Heart left ventricle (tissue), 16 donors: ENCODE results near the gene SMAD5. TPM values are rescaled to one million over a fixed set of nuclear protein-coding genes. Genes with fewer than 3 reads are reported as not detected.

Source experiments
- ATAC-seq, 4 donors: fragments of 200-7000 bp; cut with Tn5 transposase; one replicate each; pipeline ENCODE4 v1.9.1; 2020 to 2022; ENCODE audit warnings: moderate library complexity in 4 of 4, mild to moderate bottlenecking in 3 of 4, moderate number of reproducible peaks in 1 of 4
- DNase-seq, 5 donors: peaks; one replicate each; pipeline ENCODE4 v3.0.0-alpha.2; 2020
- H3K27ac ChIP-seq, 12 donors: fragments of 200-600 bp; sonication (generic) in 4 of 12; one replicate each; pipeline versions ENCODE4 v1.5.0 to v1.8.0; 2016 to 2022; ENCODE audit warnings: mild to moderate bottlenecking in 2 of 12
- H3K27me3 ChIP-seq, 9 donors: fragments of 200-600 bp; sonication (generic) in 2 of 9; one replicate each; pipeline versions ENCODE4 v1.5.1 to v1.8.0; 2016 to 2022; ENCODE audit warnings: mild to moderate bottlenecking in 3 of 9
- H3K36me3 ChIP-seq, 9 donors: fragments of 200-600 bp; sonication (generic) in 2 of 9; one replicate each; pipeline versions ENCODE4 v1.5.0 to v1.8.0; 2018 to 2022; ENCODE audit warnings: mild to moderate bottlenecking in 2 of 9
- H3K4me1 ChIP-seq, 12 donors: fragments of 200-600 bp; sonication (generic) in 4 of 12; one replicate each; pipeline versions ENCODE4 v1.5.0 to v1.8.0; 2016 to 2022; ENCODE audit warnings: mild to moderate bottlenecking in 3 of 12
- H3K4me3 ChIP-seq, 12 donors: fragments of 200-600 bp; sonication (generic) in 4 of 12; one replicate each; pipeline versions ENCODE4 v1.5.0 to v1.8.0; 2017 to 2022; ENCODE audit warnings: mild to moderate bottlenecking in 9 of 12, moderate library complexity in 4 of 12
- H3K9me3 ChIP-seq, 12 donors: fragments of 200-600 bp; sonication (generic) in 4 of 12; one replicate each; pipeline versions ENCODE4 v1.5.0 to v1.8.0; 2016 to 2022; ENCODE audit warnings: mild to moderate bottlenecking in 1 of 12
- CTCF ChIP-seq, 12 donors: fragments of 200-600 bp; sonication (generic) in 4 of 12; IDR thresholded peaks; one replicate each; pipeline versions ENCODE4 v1.5.0 to v1.8.0; 2018 to 2022; ENCODE audit warnings: antibody characterized with exemption in 12 of 12, mild to moderate bottlenecking in 5 of 12
- POLR2A ChIP-seq, 2 donors: fragments of 450-650 bp; IDR thresholded peaks; one replicate each; pipeline ENCODE4 v1.6.1; 2017; ENCODE audit warnings: antibody characterized with exemption in 2 of 2, mild to moderate bottlenecking in 2 of 2, moderate library complexity in 2 of 2
- WGBS, 4 donors: extraction: QIAGEN DNeasy Blood & Tissue Kit in 2 of 4; methylation state at CpG; one replicate each; pipeline versions ENCODE4 v1.1.5 to v1.1.7; 2013 to 2018; 5-methylcytosine and 5-hydroxymethylcytosine counted together
- intact Hi-C, 10 donors: fragments of 100-400 bp; cut with DNase I; formaldehyde crosslinking; loops; one replicate each; pipeline versions ENCODE4 v1.11.1 to v1.14.2; 2022
- polyA plus RNA-seq, 2 donors: library from polyadenylated mRNA; stranded (reverse); fragments of 200-250 nt; gene quantifications; one replicate each; pipeline ENCODE4 v1.2.3, GENCODE V29; 2013
- total RNA-seq, 9 donors: library from RNA; depleted of rRNA in 2 of 9; stranded (reverse); fragments of >200 nt in 2 of 9; fragmentation: NEBNext Ultra II Directional in 3 of 9; extraction: Animal tissue kit (Norgen Biotek cat#: 25700) in 3 of 9; gene quantifications; one replicate each; pipeline versions ENCODE4 v1.1.0 to v1.2.4, GENCODE V29; 2016 to 2023
- donor health status: ischemic (EF 13 %, LVEDD 7.1; RV severe dilation, severe dysfunction).
- donor health status: healthy with polysubstance abuse.
- donor health status: DM: no; HTN: yes; CAD: no.
- donor health status: DM: no; HTN: no; CAD: no.
- donor health status: ischemic (EF 25% LVEDD 6.9; RV normal size, moderate dysfunction).
- donor health status: ischemic (EF 25% LVEDD 5.7; RV mildly dilated, moderate dysfunction).
- donor health status: healthy.
- donor health status: DM: yes; HTN: yes; CAD: no.
- donor health status: ischemic (EF 35%, LVEDD 5.7; RV mildly dilated, moderate dysfunction).
- donor health status: nonischemic (EF 11% LVEDD 7.7; RV severe dilation, severe dysfunction).
- donor health status: DM: yes; HTN: yes; CAD: no.
- donor health status: PGD.
- donor health status: ischemic (EF 29% LVEDD 5.4; RV normal size, mild dysfunction).
- donor health status: nonischemic (EF 23%, LVEDD 6.1; RV moderate dilation, normal function).

SMAD5 gene
- total and polyA plus RNA-seq, 11 donors = 6.9 to 53.3 (median 35.7) TPM

DNA sequence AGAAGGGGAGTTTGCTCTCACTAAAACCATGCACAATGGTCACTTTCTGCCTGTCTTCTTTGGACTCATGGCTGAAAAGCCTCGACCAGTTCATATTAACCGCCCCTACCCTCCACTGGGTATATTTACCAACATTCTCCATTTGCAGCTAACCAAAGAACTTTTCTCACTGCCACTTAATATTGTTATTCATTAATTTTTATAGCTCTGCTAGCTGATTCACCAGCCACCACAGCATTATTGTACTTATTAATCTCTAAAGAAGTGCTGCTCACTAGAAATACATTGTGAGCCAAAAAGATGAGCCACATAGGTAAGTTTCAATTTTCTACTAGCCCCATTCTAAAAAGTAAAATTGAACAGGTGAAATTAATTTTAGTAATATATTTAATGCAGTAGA is 93.8 kb downstream of the SMAD5 start:
- intact Hi-C loops = no loop called here
- 66 to 84% (median 82%) methylated on average over 2 of the region's 2 CpGs for WGBS, 4 donors
- H3K27me3 ChIP-seq = peaks cover 0 to 58% (median 11%) of the 10 kb centered on the region in 9 donors
- H3K4me1 ChIP-seq = no peaks in the 10 kb centered on the region
- no peak for ATAC-seq
- no peak overlapping the region for H3K27ac ChIP-seq
- TF ChIP-seq POLR2A (IDR thresholded peaks at IDR 0.05) (no peak), CTCF (IDR thresholded peaks at IDR 0.05) (no peak)
- DNase-seq = no peak
- H3K4me3 ChIP-seq = no peak overlapping the region
- peaks cover 0 to 5% (median 0%) of the 10 kb centered on the region in 12 donors for H3K9me3 ChIP-seq
- no peaks in the 10 kb centered on the region for H3K36me3 ChIP-seq

GRCh38 chr5:136228136-136228757 is 95.6 kb downstream of the SMAD5 start:
- WGBS, 4 donors = 27 to 36% (median 33%) methylated on average over 7 of the region's 7 CpGs
- no peaks in the 10 kb centered on the region for H3K36me3 ChIP-seq
- intact Hi-C loops = no loop called here
- no peak for DNase-seq
- no peak overlapping the region for H3K27ac ChIP-seq
- no peak for ATAC-seq
- no peak overlapping the region for H3K4me3 ChIP-seq
- TF ChIP-seq POLR2A (IDR thresholded peaks at IDR 0.05) (no peak), CTCF (IDR thresholded peaks at IDR 0.05) (no peak)
- H3K9me3 ChIP-seq = no peaks in the 10 kb centered on the region
- no peaks in the 10 kb centered on the region for H3K4me1 ChIP-seq
- peaks cover 0 to 61% (median 11%) of the 10 kb centered on the region in 9 donors for H3K27me3 ChIP-seq

GRCh38 chr5:136230176-136230575 is 97.5 kb downstream of the SMAD5 start:
- no peaks in the 10 kb centered on the region for H3K9me3 ChIP-seq
- peaks cover 0 to 45% (median 5%) of the 10 kb centered on the region in 9 donors for H3K27me3 ChIP-seq
- no peaks in the 10 kb centered on the region for H3K4me1 ChIP-seq
- no peaks in the 10 kb centered on the region for H3K36me3 ChIP-seq
- no peak overlapping the region for H3K4me3 ChIP-seq
- H3K27ac ChIP-seq = no peak overlapping the region
- no peak for ATAC-seq
- intact Hi-C loops = no loop called here
- no peak for DNase-seq
- whole genome bisulfite sequencing, 4 donors = 21 to 34% (median 33%) methylated on average over 1 of the region's 1 CpG
- no peak for TF ChIP-seq POLR2A (IDR thresholded peaks at IDR 0.05)

GRCh38 chr5:136232316-136232715 is 99.7 kb downstream of the SMAD5 start:
- no peaks in the 10 kb centered on the region for H3K36me3 ChIP-seq
- DNase-seq (no peak), ATAC-seq (no peak)
- H3K27ac ChIP-seq = no peak overlapping the region
- TF ChIP-seq POLR2A (IDR thresholded peaks at IDR 0.05) = no peak
- no peak for TF ChIP-seq CTCF (IDR thresholded peaks at IDR 0.05)
- no peaks in the 10 kb centered on the region for H3K4me1 ChIP-seq
- H3K4me3 ChIP-seq = no peak overlapping the region
- intact Hi-C loops = no loop called here
- H3K27me3 ChIP-seq = peaks cover 0 to 30% (median 3%) of the 10 kb centered on the region in 9 donors
- 84 to 88% (median 85%) methylated on average over 6 of the region's 6 CpGs for WGBS, 4 donors
- H3K9me3 ChIP-seq = no peaks in the 10 kb centered on the region

Other genes starting within 250 kb of the SMAD5 start
- gene IL9, start 237.0 kb upstream of the SMAD5 start, total RNA-seq = not detected
- gene IL9, start 237.0 kb upstream of the SMAD5 start, polyA plus RNA-seq = not detected
- not detected for gene LECT2, start 177.9 kb upstream of the SMAD5 start, total RNA-seq
- not detected for gene LECT2, start 177.9 kb upstream of the SMAD5 start, polyA plus RNA-seq
- gene TGFBI, start 103.9 kb upstream of the SMAD5 start, total RNA-seq = 100 to 1,000 TPM in 2 of 9 donors, 10 to 100 TPM in 7; 31.8 to 206 (median 42.9) TPM
- gene TGFBI, start 103.9 kb upstream of the SMAD5 start, polyA plus RNA-seq = 10 to 100 TPM; 50.0 to 64.2 TPM
- gene SMIM32, start 60.3 kb downstream of the SMAD5 start, total RNA-seq = not detected
- gene SMIM32, start 60.3 kb downstream of the SMAD5 start, polyA plus RNA-seq = not detected
- not detected for gene TRPC7, start 232.7 kb downstream of the SMAD5 start, total RNA-seq
- gene TRPC7, start 232.7 kb downstream of the SMAD5 start, polyA plus RNA-seq = not detected